Endothelial cell of umbilical vein (primary cell): ENCODE measurements around the gene ASPM.

Experiments
- CTCF ChIP-seq, 2 donors: IDR thresholded peaks; 1 replicate in 1 of 2; 2 replicates in 1 of 2; pipeline ENCODE4 v1.5.1; 2011; ENCODE audit warnings: low read length in 2 of 2, mild to moderate bottlenecking in 2 of 2, moderate library complexity in 2 of 2, control low read depth in 1 of 2, inconsistent platforms in 1 of 2, low read depth in 1 of 2; ENCODE audit not compliant: insufficient read depth in 1 of 2; ENCODE audit errors: extremely low read depth in 1 of 2
- MAX ChIP-seq: IDR thresholded peaks from 2 replicates; pipeline ENCODE4 v1.6.1; 2011; ENCODE audit not compliant: insufficient read depth, insufficient read length
- POLR2A ChIP-seq: IDR thresholded peaks from 2 replicates; pipeline ENCODE4 v1.6.1; 2012; ENCODE audit warnings: low read depth, mild to moderate bottlenecking, control low read depth, low read length
- POLR2AphosphoS5 ChIP-seq: IDR thresholded peaks from 2 replicates; pipeline ENCODE4 v1.6.1; 2012; ENCODE audit warnings: low read depth, mild to moderate bottlenecking, control low read depth, low read length, moderate library complexity; ENCODE audit not compliant: insufficient read depth

GRCh38 chr1:197171531-197171930 lies 25.1 kb upstream of the ASPM start:
- no peak for TF ChIP-seq POLR2AphosphoS5
- TF ChIP-seq CTCF (IDR thresholded peaks at IDR 0.05; ENCODE audit: extremely low read depth in 1 of 2, insufficient read depth in 1 of 2, low read depth in 1 of 2, low read length in 2 of 2): no peak
- TF ChIP-seq POLR2A: no peak
- no peak for TF ChIP-seq MAX
